COLO668 (cell line): ENCODE results near the gene KDELR1.
A peak's percentile ranks its signal among the peaks of the same experiment; 100 is the strongest.

Source experiments
- DNase-seq: peaks from one replicate; lab custom pipeline; 2025; ENCODE audit not compliant: unreplicated experiment; lab: John Stamatoyannopoulos, UW

KDELR1 gene

DNA sequence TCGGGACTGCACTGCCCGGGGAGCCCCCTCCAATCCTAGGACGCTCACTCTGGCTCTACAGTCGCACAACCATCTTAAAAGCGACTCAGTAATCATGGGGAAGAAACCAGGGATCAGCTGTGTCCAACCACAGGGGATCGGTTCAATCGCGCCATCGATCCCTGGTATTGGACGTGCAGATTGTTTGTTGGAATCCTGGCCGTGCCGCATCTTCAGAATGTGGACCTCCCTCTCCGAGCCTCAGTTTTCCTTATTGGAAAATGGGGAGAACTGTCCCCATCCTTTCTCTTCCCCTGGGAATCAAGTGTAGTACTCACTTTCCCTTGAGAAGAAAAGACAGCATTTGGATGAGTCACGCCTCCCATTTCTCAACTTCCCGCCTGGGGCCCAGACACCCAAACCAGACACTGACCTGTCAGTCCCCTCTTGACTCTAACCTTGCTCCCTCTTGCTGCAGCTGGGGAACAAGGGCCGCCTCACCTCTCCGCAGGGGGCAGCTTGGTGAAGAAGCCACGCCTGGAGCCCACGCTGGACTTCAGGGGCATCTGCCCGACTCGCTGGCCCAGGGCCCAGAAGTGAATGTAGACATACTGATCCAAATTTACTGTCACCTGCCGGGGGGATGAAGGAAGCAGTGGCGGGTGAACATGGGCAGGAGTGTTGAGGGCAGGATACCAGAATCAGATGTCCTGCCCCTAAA, 48.4 kb downstream of the KDELR1 start:
- DNase-seq = no peak

DNA sequence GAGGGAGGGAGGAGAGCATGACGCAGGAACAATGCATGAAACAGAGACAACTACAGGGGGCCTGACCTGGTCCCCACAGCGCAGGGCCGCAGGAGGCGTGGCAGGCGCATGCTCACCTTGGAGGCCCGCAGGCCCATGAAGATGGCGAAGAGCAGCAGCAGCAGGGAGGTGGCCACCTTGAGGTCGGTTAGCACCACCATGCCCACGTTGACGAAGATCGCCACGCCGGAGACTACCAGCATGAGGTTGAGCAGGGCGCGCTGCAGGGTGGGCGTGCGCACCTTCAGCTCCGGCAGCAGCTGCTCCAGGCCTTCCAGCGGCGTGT, 49.0 kb downstream of the KDELR1 start:
- DNase-seq = no peak

DNA sequence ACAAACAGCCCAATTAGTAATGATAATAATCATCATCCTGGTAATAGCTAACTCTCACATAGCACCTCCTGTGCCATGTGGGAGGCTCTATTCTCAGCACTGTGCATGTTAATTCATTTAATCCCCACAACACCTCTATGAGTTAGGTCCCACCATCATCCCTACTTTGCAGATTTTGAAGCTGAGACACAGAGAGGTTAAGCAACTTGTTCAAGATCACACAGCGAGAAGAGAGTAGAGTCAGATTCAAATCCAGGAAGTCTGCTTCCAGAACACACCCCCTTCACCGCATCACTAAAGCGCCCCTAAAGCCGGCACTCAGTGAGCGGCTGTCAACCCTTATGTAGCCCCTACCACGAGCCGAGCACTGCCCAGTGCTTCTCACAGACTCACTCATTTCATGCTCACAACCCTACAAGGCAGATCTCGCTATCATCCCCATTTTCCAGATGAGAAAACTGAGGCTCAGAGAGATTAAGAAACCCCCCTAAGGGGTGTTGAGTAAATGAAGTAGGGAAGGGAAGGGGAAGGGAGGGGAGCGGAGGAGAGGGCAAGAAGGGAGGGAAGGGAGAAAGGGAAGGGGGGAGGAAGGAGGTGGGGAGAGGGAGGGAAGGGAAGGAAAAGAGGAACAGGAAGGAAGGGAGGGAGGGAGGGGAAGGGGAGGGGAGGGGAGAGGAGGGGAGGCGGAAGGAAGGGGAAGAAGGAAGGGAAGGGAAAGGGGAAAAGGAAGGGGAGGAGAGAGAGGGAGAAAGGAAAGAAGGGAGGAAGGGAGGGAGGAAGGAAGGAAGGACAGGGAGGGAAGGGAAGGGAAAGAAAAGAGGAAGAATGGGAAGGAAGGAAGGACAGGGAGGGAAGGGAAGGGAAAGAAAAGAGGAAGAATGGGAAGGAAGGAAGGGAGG, 49.6 kb downstream of the KDELR1 start:
- no peak for DNase-seq

DNA sequence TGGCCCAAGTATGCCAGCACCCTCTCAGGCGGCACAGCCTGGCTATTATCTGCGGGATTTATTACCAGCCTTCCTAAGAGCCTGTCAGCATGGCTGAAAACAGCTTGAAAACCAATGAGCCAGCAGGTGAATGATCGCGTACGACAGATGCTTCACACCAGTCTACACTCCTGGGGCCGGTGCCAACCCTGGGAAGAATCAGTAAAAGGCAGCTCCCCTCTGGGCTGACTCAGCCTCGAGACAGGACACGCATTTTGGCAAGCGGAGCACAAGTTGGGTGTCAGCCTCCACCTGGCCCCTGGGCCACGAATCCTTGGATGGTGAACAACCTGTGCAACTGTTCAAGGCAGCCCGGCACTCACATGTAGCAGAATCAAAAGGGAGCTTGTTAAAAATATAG, 50.4 kb downstream of the KDELR1 start:
- DNase-seq = no peak

DNA sequence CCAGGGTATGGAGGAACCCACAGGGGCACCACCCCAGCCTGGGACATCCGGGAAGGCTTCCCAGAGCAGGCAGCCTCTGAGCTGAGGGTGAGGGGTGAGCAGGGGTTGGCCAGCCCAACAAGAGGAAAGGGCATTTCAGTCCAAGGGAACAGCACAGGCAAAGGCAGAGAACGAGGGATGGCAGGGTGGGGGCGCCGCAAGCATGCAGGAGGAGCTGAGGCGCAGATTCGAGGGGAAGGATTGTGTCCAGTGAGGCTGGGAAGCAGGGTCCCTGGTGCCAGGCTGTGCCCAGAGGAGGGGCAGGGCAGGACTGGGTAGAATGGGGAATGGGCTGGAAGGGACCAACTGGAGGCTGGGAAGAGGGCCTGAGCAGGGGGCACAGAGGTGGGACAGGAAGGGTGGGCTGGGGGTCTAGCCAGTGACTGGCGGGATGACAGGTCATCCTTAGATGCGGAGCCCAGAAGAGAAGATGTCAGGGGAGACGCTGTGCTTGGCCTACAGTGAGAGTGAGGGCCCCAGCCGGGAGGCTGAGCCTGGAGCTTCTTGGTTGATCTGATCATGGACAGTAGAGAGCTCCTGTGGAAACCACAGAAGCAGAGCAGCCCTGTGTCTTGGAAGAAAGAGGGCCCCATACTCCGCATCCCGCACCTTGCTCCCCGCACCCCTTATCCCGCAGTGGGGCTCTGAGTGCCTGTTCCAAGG, 52.4 kb downstream of the KDELR1 start:
- DNase-seq = no peak

DNA sequence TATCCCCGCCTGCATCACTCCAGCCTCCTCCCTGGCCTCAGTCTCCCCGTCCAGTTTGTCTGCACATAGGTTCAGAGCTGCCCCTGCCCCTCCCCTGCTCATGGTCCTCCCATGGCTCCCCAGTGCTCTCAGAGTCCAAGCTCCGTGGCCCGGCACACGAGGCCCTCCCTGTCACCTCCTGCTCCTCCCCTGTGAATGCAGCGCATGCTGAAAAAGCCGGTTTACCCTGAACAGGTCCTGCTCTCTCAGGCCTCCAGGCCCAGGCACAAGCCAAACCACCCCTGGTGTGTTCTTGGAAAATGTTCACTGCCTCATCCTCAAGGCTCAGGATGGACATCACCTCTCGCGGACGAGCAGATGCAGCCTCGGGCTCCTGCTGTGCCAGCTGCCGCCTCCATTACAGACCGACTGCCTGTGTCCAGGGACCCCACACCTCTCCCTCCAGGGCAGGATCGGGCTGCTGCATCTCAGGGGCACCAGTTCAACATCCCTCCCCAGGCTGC, 53.0 kb downstream of the KDELR1 start:
- no peak for DNase-seq

DNA sequence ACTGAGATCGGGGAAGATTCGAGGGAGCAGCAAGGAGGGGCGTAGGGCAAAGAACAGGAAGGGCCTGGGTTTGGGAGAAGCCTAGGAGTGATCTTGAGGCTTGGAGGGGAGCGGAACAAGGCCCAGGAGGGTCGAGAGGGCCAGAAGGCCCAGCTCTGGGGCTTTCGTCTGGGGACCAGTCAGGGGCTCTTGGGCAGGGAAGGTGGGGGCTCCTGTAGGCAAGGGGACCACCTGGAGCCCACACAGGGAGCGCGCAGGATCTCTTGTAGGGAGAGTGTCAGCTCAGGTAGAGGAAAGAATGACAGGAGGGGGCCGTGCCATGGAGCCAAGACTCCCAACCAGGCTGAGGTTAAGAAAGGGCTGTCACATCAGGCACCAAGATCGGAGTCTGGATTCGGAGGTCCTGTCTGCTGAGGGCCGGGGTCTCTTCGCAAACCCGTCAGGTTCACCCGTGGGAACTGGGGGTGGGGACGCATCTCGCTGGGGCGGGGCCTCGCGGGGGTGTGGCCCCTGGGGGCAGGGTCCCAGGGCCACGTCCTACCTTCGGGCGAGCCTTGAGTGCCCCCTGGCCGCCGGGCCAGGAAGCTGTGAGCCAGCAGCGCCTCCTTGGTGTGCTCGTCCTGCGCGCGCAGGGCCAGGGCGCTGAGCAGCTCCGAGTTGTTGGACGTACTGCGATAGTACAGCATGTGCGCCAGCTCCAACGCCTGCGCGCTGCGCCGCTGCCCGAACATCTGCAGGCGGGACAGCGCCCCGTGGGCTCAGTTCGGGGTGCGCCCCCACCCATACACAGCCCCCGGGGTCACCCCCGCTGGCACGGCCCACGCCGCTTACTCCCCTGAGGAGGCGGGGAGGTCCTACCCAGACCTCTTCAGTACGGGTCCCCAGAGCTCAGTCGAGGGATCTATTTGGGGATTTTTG, 57.6 kb downstream of the KDELR1 start:
- peak; percentile 94 for DNase-seq

DNA sequence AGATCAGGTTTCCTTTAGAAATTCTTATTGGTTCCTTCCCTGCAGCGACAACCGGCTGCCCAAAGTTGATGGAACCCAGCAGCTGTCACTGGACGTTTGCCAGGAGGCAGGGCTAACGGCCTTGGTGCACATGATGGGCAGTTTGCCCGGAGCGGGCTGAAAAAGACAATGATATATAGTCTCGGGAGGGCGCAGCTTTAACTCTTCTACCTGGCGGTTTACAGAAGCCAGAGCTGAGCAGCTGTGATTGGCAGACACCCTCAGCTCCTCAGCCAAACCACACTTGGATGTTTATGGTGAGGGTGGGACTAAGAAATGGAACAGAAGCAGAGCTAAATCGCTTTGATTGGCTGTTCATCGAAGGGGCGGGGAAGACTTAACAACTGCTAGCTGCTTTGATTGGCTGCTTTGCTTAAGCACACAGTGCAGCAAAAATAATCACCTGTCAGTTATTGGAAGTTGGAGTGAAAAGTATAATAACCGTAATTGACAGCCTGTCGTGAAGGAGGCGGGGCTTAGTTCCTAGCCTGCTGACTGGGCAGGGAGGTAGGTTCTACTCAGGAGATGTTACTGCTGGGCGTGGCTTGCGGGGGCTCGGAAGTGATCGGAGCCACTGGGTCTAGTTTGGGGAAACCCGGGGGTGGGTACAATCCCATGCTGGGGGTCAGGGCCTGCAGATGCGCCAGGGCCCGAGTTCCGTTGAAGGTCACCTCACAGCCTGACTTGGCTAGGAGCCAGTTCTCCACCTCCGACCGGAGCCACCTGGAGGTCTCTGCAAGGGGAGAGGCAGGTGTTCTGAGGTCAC, 58.5 kb downstream of the KDELR1 start:
- DNase-seq = peak; percentile 98
